ENCODE data around the gene PI16. TPM values are rescaled to one million over a fixed set of nuclear protein-coding genes. Genes with fewer than 3 reads are reported as not detected.
A peak's percentile ranks its signal among the peaks of the same experiment; 100 is the strongest.

PI16 gene
- polyA plus RNA-seq, 1 donor (not counting 4 experiments of a cell fraction or from before 2014, with no cell fraction given): not detected

GRCh38 chr6:37004044-37004980 lies 49.8 kb downstream of the PI16 start:
- FAIRE-seq: no peak
- Histone ChIP-seq H3K9ac (ENCODE audit: control insufficient read depth, extremely low read depth, insufficient read depth, low read length) (no peak overlapping the region), H3K9me1 (ENCODE audit: control insufficient read depth, extremely low read depth, insufficient read depth, low read length) (no peaks in the 10 kb centered on the region), H3K27ac (ENCODE audit: control insufficient read depth, insufficient read depth, low read length) (no peak overlapping the region), H3K4me1 (ENCODE audit: control insufficient read depth, extremely low read depth, insufficient read depth, low read length) (peaks cover 6% of the 10 kb centered on the region), H3K79me2 (ENCODE audit: control insufficient read depth, insufficient read depth, low read length) (no peaks in the 10 kb centered on the region), H3K36me3 (ENCODE audit: control insufficient read depth in 2 of 2, extremely low read depth in 1 of 2, insufficient read depth in 2 of 2, low read length in 2 of 2) (no peaks in the 10 kb centered on the region), H3K4me3 (ENCODE audit: control insufficient read depth in 2 of 3, extremely low read depth in 1 of 3, insufficient read depth in 2 of 3, low read depth in 1 of 3, low read length in 3 of 3) (no peak overlapping the region), H3K4me2 (ENCODE audit: control insufficient read depth, extremely low read depth, insufficient read depth, low read depth, low read length) (no peak overlapping the region), H4K20me1 (ENCODE audit: control insufficient read depth, extremely low read depth, insufficient read depth, low read length) (no peaks in the 10 kb centered on the region), H2AFZ (ENCODE audit: control insufficient read depth, low read length) (no peak overlapping the region), H3K9me3 (ENCODE audit: control insufficient read depth, low read depth, low read length) (no peaks in the 10 kb centered on the region), H3K27me3 (ENCODE audit: control insufficient read depth, extremely low read depth, insufficient read depth, low read length) (peaks cover 23% of the 10 kb centered on the region)
- TF ChIP-seq EZH2 (IDR thresholded peaks at IDR 0.05; ENCODE audit: low read length): no peak
- TF ChIP-seq CTCF (optimal IDR thresholded peaks at IDR 0.05 in 1 of 3, IDR thresholded peaks at IDR 0.05 in 1 of 3, conservative IDR thresholded peaks at IDR 0.05 in 1 of 3; ENCODE audit: extremely low read depth in 1 of 3, insufficient read depth in 2 of 3, low read length in 3 of 3): no peak
- no peak for DNase-seq (ENCODE audit: low read depth, low spot score)
- dilution Hi-C loops (cut with MboI; ENCODE audit: extremely low pct_ligation_motif_present, low sequenced_read_pairs): no loop called here

GRCh38 chr6:37005061-37005810 lies 50.7 kb downstream of the PI16 start, which contains the start of gene FGD2:
Gene FGD2 (plus strand): TSS chr6:37005655. CDS start chr6:37005818, 163 bp downstream.
- FAIRE-seq: no peak
- peak within 1 kb of the TSS; percentile 41 for H3K4me2 ChIP-seq (ENCODE audit: control insufficient read depth, extremely low read depth, insufficient read depth, low read depth, low read length)
- peak within 1 kb of the TSS in 2 of 3 experiments; percentile 4 to 8 for H3K4me3 ChIP-seq (ENCODE audit: control insufficient read depth in 2 of 3, extremely low read depth in 1 of 3, insufficient read depth in 2 of 3, low read depth in 1 of 3, low read length in 3 of 3)

More at GRCh38 chr6:37005061-37005810, 50.7 kb downstream of the PI16 start, which contains the start of gene FGD2:
- H3K79me2 ChIP-seq (ENCODE audit: control insufficient read depth, insufficient read depth, low read length): no peaks in the 10 kb centered on the region
- H3K27ac ChIP-seq (ENCODE audit: control insufficient read depth, insufficient read depth, low read length): no peak within 1 kb of the TSS
- DNase-seq (ENCODE audit: low read depth, low spot score): no peak
- no peaks in the 10 kb centered on the region for H4K20me1 ChIP-seq (ENCODE audit: control insufficient read depth, extremely low read depth, insufficient read depth, low read length)
- H2AFZ ChIP-seq (ENCODE audit: control insufficient read depth, low read length): no peak within 1 kb of the TSS
- no peaks in the 10 kb centered on the region for H3K9me3 ChIP-seq (ENCODE audit: control insufficient read depth, low read depth, low read length)
- dilution Hi-C loops (cut with MboI; ENCODE audit: extremely low pct_ligation_motif_present, low sequenced_read_pairs): no loop called here
- H3K9me1 ChIP-seq (ENCODE audit: control insufficient read depth, extremely low read depth, insufficient read depth, low read length): no peaks in the 10 kb centered on the region
- H3K27me3 ChIP-seq (ENCODE audit: control insufficient read depth, extremely low read depth, insufficient read depth, low read length): peaks cover 18% of the 10 kb centered on the region
- H3K4me1 ChIP-seq (ENCODE audit: control insufficient read depth, extremely low read depth, insufficient read depth, low read length): peaks cover 6% of the 10 kb centered on the region
- TF ChIP-seq EZH2 (IDR thresholded peaks at IDR 0.05; ENCODE audit: low read length) (no peak), CTCF (optimal IDR thresholded peaks at IDR 0.05 in 1 of 3, IDR thresholded peaks at IDR 0.05 in 1 of 3, conservative IDR thresholded peaks at IDR 0.05 in 1 of 3; ENCODE audit: extremely low read depth in 1 of 3, insufficient read depth in 2 of 3, low read length in 3 of 3) (no peak)
- no peak within 1 kb of the TSS for H3K9ac ChIP-seq (ENCODE audit: control insufficient read depth, extremely low read depth, insufficient read depth, low read length)
- no peaks in the 10 kb centered on the region for H3K36me3 ChIP-seq (ENCODE audit: control insufficient read depth in 2 of 2, extremely low read depth in 1 of 2, insufficient read depth in 2 of 2, low read length in 2 of 2)

Measured in keratinocyte (primary cell).